Neural cell (in vitro differentiated cells): ENCODE results near the gene CLEC2D.

Experiments used
- CTCF ChIP-seq: fragments of 450-650 bp; IDR thresholded peaks from 2 replicates; pipeline ENCODE4 v1.5.1; 2014; ENCODE audit warnings: antibody characterized with exemption, mild to moderate bottlenecking, moderate library complexity; ENCODE audit not compliant: poor library complexity, severe bottlenecking
- EZH2 ChIP-seq: fragments of 200-600, 300-800 bp; shearing (Covaris generic), sonication (generic); IDR thresholded peaks from 2 replicates; pipeline ENCODE4 v1.6.1; 2014; ENCODE audit warnings: antibody characterized with exemption, low read length, borderline replicate concordance, mild to moderate bottlenecking; ENCODE audit not compliant: insufficient read depth, poor library complexity, severe bottlenecking
- POLR2AphosphoS5 ChIP-seq: IDR thresholded peaks from 2 replicates; pipeline ENCODE4 v1.6.1; 2012

DNA sequence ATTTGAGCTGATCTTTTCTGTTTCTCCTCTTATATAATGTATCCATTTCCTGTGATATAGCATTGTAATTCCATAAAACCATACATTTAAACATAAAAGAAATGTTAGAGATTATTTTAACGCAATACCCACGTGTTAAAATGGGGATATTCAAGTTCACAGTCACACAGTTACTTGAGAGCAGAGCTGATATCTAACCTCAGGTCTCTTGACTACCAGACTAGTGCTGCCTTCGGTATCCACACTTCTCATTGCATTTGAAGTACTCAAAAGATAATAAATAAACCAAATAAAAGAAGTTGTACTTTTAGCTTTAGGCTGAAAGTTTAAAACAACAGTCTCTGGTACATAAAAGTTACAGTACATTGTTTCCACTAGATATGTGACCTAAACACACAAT is 60.5 kb downstream of the CLEC2D start:
- TF ChIP-seq CTCF (no peak), POLR2AphosphoS5 (no peak), EZH2 (no peak)
